Measurements from ENCODE around the gene ZC3HAV1L. TPM values are rescaled to one million over a fixed set of nuclear protein-coding genes. Genes with fewer than 3 reads are reported as not detected.

The ZC3HAV1L gene
- total RNA-seq, 1 donor from 2014 or later, result 16.1 TPM

Other genes with a start within 250 kb of the ZC3HAV1L start
- not detected in 2 replicates for gene TMEM213, start 238.0 kb downstream of the ZC3HAV1L start, total RNA-seq
- gene ATP6V0A4, start 237.8 kb downstream of the ZC3HAV1L start, total RNA-seq, result under 0.01 TPM in 2 replicates
- 1.5 and 2.4 TPM in 2 replicates for gene KIAA1549, start 54.7 kb downstream of the ZC3HAV1L start, total RNA-seq
- 30.3 and 30.8 TPM in 2 replicates for gene ZC3HAV1, start 73.7 kb upstream of the ZC3HAV1L start, total RNA-seq
- gene UBN2, start 195.2 kb upstream of the ZC3HAV1L start, total RNA-seq, result 2.4 and 4.0 TPM in 2 replicates